GM21825 (cell line): ENCODE results near the gene NDUFS7.

ENCODE experiments used
- ATAC-seq: cut with Tn5 transposase; IDR thresholded peaks from one replicate; pipeline ENCODE4 v1.9.1; 2021; ENCODE audit warnings: mild to moderate bottlenecking, moderate library complexity; ENCODE audit not compliant: unreplicated experiment

The NDUFS7 gene

DNA sequence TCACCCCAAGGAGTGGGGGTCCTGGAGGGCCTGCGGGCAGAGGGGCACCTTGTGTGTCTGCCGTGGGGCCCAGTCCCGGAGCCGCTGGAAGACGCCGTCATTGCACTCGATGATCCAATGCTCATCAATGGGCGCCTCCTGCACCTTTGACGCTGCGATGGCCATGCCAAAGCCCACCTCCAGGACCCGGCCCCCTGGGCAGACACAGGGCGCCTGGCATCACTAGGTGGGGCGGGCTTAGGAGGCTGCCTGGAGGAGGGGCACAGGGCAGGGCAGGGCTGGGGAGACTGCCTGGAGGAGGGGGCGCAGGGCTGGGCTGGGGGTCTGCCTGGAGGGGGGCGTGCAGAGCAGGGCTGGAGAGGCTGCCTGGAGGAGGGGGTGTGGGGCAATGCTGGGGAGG is 16.0 kb downstream of the NDUFS7 start:
- no peak for ATAC-seq

DNA sequence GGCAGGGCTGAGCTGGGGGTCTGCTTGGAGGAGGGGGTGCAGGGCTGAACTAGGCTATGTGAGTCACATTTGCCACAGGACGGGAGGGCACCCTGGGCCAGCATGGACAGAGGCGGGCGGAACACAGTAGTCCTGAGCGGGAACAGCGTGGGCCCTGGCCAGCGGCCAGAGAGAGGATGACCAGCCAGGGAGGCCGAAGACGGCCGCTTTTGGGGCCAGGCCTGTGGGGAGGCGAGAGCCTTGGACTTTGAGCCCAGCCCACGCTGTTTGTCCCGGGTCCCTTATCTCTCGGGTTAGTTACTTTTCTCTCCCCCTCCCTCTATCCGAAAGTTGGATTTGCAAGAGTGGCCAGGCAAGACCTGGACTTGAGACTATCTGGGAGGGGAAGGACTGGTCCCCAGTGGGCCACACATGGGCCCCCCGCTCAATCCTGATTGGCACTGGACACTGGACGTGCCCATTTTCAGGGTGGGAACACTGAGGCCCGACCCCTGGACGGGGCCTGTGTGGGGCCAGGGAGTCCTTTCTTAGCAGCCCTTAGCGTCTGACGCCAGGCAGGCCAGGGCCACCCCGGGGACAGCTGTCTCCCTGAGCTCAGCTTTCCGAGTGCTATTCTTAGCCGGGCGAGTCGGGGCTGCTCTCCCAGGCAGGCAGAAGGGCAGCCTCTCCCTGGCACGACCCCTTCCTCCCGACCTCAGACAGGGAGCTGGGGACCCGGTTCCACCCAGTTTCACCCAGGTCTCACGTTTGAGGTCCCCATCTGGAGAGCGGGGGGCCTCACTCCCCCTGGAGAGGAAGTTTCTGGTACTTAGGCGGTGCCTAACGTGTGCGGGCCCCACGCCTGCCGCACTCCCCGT is 16.8 kb downstream of the NDUFS7 start:
- no peak for ATAC-seq

DNA sequence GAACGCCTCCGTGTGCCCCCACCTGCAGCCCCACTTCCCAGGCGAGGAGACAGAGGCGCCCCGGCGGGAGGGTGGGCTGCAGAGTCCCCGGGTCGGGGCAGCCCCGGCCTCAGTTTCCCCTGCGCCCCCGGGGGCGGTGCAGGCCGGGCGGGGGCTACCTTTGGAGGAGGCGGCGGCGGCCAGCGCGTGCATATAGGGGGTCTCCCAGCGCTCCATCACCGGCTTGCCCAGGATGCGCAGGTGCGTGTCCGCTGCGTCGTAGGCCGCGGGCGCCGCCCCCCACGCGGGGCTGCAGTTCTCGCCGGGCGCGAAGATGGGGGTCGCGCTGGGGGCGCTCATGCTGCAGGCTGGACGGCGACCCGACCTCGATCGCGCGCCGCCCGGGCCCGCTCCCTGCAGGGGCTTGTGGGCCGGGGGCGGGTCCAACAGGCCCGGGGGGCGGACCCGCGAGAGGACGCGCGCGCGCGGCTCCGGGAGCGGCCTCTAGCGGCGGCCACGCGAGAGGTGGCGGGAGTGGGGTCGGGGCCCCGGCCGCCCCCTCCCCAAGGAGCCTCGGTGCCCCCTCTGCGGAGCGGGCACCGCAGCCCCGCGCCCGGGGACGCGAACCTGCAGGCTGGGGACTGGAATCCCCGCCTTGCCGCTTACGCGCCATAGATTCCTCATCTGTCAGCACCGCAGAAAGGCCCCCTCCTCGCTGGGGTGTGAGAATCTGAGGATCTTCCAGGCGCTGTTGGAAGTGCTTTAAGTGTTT is 17.6 kb downstream of the NDUFS7 start, which contains the start of gene GAMT:
GAMT (minus strand) TSS at position 405 of the 751 bp plus-strand sequence; CDS start at position 339, 66 bp downstream.
- ATAC-seq = no peak

DNA sequence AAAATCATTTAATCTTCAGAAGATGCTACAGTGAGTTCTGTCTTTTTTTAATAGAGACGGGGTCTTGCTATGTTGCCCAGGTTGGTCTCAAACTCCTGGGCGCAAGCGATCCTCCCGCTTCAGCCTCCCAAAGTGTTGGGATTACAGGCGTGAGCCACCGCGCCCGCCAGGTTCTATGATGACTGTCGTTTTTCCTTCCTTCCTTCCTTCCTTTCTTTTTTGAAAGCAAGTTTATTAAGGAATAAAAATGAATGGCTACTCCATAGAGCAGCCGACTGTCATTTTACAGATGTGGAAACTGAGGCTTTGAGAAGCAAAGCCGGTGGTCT is 18.1 kb downstream of the NDUFS7 start:
- no peak for ATAC-seq

DNA sequence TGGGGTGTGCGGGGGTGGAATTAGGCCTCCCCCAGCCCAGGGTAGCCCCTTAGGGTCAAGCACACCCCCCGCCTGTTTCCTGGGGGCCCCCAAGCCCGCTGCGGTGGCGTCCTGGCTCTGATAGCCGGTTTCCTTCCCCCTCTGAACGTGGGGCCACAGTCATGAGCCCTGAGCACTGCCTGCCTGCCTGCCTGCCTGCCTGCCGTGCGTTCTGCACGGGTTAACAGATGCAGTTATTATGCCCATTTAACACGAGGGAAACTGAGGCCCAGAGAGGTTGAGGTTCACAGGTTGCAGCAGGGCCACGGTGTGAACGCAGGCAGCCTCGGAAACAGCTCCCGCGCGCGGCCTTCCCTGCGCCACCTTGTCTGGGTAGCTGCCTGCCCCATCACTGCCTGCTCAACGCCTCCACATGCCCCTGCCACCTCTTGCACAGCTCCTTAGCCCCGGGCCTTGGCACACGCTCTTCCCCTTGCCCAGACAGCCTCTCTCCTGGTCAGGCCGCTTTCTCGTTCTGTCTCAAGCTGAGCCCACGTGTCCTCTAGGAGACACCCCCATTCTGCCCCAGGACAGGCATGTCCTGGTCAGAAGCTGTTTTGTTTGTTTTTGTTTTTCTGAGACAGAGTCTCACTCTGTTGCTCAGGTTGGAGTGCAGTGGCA is 18.8 kb downstream of the NDUFS7 start:
- no peak for ATAC-seq

DNA sequence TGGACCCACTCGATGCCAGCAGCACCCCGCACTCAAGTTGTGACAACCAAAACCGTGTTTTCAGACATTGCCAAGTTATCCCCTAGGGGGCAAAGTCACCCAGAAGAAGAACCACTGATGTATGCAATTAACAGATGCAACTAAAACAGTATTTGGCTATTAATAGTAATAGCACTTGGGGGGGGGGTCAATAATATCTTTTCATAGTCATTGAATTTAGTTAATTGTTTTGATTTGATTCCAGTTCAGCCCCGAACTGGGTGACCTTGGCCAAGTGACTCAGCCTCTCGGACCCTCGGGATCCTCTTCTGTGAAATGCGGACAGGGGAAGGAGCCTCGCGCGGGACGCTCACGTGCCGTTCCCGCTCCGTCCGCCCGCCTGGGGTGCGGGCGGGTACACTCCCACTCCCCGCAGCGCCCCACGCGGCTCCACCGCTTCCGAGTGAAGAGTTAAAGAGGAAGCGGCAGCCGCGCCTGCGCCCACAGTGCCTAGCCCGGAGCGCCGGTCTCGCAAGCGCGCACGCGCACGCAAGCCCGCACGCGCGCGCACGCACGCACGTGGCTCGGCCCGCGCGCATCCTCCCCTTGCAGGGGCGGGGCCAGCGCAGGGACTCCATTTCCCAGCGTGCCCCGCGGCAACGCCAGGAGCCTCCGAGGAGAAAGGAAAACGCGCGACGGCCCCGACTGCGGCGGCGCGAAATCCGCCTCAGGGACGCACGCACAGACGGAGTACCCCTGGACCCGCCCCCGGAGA is 23.2 kb downstream of the NDUFS7 start:
- peak; percentile 66 for ATAC-seq

DNA sequence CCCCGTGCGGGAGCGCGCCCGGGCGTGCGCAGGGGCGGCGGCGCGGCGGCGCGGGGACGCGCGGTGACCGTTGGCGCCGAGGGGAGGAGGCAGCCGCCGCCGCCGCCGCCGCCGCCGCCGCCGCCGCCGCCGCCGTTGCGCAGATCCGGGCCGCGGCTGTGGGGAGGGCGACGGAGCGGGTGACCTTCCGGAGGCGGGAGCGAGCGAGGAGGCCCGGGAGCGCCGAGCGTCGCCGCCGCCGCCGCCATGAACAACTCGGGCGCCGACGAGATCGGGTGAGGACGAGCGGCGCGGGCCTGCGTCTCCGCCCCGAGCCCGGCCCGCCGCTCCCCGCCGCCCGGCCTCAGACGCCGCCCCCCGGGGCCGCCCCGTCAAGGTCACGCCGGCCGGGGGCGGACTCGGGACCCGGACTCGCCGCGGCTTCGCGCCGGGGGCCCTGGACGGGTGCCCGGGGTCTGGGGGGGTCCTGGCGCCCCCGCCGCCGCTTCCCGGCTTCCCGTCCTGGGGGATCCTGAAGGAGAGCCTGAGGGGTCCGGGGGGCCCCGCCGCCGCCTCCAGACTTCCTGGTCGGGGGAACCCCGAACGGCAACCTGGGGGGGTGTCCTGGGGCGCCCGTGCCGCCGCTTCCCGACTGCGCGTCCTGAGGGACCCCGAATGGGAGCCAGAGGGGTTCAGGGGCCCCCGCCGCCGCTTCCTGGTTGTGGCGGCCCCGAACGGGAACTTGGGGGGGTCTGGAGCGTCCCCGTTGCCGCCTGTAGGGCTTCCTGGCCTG is 24.0 kb downstream of the NDUFS7 start, which contains the start of gene DAZAP1:
DAZAP1 (plus strand) TSS at position 59 of the 772 bp plus-strand sequence; CDS start at position 247, 188 bp downstream.
- peak; percentile 22 for ATAC-seq

DNA sequence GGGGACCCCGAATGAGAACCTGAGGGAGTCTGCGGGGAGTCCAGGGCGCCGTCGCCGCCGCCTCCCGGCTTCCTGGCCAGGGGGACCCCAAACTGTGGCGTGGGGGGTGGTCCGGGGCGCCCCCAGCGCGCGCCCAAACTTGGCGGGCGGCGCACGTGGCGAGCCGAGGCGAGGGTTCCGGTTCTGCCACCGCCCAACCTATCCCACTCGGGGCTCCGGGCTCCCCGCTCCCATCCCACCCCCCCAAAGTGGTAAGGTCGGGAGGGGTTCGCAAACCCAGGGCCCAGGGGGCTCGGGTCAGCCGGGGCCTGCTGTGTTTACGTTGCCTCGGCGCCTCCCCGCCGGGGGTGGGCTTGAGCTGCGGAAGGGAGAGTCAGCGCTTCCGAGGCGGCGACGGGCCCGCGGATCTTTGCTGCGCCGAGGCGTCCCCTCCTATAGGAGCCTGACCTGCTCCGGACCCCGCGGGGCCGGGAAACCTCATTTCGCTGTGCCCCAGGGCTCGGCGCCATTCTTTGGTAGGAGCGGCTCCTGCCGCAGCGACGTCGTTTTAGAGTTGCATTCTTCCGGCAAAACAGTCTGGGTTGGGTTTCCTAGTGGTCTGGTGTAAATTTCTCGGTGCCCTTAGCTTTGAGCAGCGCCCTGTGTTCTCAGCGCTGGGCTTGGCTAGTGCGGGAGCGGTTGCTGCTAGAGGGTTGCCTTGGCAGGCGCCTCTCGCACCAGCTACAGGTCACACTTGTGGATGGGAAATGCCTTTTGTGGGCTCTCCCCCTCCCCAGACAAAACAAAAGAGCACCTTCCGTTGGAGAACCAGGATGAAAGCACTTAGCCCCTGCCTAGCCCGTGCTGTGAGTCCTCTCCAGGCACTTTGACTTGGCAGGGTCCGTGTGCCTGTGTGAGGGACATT is 24.8 kb downstream of the NDUFS7 start:
- ATAC-seq = no peak

DNA sequence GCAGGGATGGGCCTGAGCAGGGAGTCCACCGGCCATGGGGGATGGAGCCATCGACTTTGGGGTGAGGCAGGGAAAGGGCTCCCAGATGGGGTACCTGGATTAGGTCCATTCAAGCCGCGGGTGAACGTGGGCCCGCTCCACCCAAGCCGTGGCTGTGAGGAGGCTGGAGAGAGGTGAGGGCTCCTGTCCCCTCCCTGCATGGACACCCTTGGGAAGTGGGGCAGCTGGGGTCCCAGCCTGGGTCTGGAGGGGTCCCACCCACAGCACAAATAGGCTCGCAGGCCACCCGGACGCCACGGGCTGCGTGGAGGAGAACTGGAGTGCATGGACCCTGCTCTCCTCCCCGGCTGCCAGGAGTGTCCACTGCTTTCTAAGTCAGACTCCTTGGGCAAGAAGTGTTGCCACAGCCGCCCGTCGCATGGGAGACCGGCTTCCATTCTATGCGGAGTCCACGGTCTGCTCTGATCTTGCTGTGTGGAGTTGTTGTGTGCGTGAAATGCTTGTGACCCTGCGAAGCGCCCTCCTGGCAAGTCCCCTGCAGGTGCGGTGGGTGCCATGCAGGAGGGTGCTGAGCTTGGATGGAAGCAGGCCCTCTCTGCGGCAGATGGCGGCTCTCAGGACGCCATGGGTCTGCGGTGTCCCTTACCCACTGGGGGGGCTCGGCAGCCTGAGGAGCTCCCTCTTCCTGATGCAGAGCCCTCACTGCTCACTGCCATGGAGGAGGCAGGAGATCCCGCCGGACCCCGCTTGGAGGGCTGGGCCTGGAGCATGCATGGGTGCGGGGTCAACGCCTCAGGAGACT is 25.7 kb downstream of the NDUFS7 start:
- no peak for ATAC-seq

DNA sequence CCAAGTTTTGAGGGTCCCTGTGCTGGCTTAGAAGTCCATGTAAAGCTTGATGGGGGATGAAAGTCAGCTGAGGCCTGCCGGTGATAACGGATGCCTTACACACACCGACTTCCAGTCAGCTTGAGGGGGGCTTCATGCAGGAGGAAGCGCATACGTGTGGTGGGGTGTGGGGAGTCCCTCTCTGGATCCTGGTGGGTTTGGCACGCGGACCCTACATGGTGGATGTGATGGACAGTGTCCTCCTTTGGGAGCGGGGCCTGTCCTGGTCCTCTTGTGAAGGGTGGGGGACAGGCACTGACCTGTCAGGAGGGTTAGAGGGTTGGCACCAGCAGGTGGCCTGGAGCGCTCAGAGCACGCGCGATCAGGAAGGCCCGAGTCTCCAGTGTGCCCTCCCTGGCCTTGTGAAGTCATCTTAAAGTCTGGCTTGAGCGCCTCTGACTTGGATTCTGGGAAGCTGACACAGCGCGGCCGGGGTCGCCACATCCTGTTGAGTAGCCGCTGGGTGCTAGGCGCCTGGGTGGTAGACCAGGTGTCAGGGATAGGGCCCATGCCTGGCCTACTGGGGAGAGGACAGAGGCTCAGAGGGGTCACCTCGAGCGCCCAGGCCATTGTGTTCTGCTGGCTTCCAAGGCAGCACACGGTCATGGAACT is 26.6 kb downstream of the NDUFS7 start:
- ATAC-seq = no peak

DNA sequence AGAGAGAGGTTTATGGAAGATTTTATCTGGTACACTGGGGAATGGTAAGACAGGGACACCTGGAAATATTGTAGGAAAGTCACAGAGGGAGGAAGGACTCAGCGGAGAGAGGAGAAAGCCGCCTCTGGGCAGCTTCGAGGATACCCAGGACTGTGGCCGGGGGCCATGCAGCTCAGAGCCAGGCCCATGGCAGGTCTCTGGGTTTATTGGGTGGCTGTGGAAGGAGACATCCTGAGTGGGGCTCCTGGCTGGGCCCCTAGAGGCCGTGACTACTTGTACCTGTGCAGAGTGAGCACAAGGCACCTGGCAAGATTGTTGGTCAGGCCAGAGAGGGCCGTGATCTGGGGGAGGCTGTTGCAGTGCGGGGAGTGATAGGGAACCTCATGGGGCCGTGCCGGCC is 27.1 kb downstream of the NDUFS7 start:
- no peak for ATAC-seq

DNA sequence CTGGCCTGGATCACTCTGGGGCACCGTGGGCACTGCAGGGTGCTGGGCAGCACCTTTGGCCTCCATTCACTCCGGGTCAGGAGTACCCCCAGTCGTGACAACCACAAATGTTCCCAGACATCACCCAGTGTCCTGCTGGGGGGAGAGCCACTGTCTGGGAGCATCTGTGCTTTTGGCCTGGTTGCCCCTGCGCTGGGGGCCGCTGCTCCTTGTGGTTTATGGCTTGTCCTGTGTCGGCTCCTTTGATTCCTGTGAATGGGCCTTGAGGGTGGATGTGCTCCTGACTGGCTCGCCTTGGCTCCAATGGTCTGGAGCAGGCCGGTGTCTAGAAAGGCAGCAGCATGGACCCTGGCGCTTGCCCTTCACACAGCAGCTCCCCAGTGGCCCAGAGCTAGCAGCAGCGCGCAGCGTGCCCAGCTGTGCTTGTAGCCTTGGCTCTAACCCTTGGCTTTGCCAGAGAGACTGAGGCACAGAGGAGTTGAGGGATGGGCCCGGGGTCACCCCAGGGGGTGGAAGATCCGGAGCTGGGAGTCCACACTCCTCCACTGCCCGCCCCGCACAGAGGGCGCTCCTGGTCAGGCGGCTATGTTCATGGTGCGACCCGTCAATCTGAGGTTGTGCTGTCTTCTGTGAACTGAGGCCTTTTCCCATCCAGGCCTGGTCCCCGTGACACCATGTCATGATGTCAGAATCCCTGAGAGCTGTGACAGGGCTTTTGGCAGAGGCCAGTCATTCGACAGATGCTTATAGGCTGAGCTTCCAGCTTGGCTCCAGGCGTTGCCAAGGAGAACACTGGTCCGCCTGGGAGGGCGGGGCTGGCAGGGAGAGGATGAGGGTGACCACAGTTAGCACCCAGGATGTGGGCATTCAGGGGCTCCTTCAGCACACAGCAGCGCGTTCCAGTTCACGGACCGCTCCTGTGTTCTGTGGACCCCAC is 27.8 kb downstream of the NDUFS7 start:
- no peak for ATAC-seq

DNA sequence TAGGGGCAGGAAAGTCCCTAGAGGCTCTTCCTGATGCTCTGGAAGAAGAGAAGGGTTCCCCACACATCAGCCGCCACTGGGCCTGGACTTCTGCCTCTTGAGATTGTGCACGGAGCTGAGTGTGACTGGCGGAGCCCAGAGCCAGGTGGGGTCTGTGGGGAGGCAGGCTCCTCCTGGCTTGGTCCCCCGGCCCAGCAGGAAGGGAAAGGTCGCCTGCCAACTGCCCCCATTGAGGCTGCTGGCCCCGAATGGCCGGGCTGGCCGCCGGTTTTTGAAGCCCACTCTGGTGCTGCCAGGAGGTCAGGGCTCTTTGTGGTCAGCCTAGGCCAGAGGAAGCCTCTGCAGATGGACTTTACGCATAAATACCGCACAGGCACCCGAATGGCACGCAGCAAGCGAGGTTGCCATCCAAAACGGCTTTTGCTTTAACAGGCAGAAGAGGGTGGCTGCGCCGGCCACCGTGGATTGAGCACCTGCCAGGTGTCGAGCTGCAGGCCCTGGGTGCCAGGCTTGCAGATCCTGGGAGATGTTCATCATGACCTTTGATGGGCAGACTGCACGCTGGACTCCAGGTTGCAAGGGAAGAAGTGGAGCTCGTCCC is 28.7 kb downstream of the NDUFS7 start:
- ATAC-seq = no peak

DNA sequence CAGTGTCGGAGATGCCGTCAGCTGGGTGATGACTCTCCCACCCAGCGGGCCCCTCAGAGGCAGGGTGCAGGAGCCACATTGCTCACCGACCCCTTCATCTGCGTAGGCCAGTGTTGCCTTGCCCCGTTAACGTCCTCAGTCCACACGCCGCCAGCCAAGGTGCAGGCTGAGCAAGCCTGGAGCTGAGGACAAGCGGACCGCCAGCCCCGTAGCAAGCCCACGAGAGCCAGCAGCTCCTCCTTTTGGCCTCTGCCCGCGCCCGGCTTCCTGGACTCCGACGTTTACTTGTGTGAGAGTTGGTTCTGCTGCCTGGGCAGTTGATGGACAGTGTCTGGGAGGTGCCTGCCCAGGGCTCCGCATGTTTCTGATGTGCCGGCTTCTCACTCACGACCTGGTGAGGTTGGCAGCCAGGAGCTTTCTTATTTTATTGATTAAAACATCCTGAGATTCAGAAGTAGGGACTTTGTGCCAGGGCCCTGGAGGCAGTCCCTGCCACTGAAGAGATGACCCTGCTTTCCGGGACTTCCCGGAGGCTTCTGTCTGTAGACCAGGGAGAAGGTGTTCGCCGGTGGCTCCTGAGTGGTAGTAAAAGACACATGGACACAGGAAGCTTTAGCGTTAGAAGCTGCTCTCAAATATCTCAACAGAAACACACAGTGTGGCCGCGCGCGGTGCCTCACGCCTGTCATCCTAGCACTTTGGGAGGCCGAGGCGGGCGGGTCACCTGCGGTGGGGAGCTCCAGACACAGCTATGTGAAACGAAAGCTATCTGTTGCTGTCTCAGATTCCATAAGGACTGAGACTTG is 29.5 kb downstream of the NDUFS7 start:
- ATAC-seq = no peak
